Measurements from ENCODE around the gene SLC19A3.

- no peak for TF ChIP-seq POLR2A (IDR thresholded peaks at IDR 0.05)
- TF ChIP-seq POLR2AphosphoS5 (IDR thresholded peaks at IDR 0.05), result no peak
Measured at GRCh38 chr2:227707390-227707789, 10.4 kb downstream of the SLC19A3 start.
